RWPE1 (cell line): ENCODE measurements around the gene MEG3.

Experiments used
- CTCF ChIA-PET: fragments of 350-600 bp; sonication (Branson Sonifier 250); formaldehyde crosslinking; extraction: SDS; loops from one replicate; lab custom pipeline; 2021; lab: Yijun Ruan, JAX
- POLR2A ChIA-PET: fragments of 400-600 bp; formaldehyde crosslinking; extraction: SDS; loops from one replicate; lab custom pipeline; 2020; ENCODE audit warnings: antibody characterized with exemption; ENCODE audit not compliant: low non-redundant PET; lab: Yijun Ruan, JAX
- DNase-seq: peaks from one replicate; pipeline ENCODE4 v3.0.0; 2012; ENCODE audit warnings: low spot score
- H3K27ac ChIP-seq: fragments of 450-650 bp; 2 replicates; pipeline ENCODE4 v1.5.1; 2017
- TF ChIP-seq, protein P1 (sequence below): fragments of 450-650 bp; conservative IDR thresholded peaks from 2 replicates; pipeline ENCODE4 v1.5.1; 2017; ENCODE audit warnings: low read depth, mild to moderate bottlenecking

MEG3 gene

DNA sequence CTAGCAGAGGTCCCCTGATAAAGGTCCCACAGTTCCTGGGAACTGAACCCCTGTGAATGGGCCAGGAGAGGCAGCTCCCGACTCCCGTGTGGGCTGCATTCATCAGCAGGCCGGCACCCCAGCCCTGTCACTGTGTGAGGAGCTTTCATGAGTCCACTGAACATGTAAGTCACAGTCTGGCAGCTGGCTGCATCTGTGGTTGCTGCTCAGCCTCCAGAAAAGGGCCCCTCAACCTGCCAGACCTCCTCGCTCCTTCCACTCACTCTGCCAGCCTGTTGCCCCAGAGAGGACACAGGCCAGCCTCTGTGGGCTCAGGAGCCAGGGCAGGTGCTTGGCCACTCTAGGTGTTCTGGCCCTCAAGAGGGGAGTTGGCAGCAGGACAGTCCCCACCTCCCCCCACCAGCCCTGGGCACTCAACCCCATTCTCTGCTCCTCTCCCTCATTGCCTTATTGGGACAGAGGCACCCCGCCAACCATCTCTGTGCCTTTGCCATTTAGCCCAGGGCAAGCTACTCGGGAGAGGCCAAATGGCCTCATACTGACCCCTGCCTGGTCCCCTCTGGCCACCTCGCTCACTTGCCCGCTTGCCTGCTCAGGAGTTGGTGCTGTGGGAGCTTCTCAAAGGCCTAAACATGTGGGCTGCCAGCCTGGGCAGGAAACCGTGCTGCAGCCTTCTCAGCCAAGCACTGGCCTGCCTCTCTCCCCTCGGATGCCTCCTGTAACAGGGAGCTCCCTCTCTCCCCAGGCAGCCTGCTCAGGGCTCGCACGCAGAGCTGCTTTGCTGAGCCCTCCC is 75.7 kb downstream of the MEG3 start:
- ChIA-PET CTCF (interaction anchor here (0.6 to 0.8 kb wide), 3 partner anchors 36 to 615 kb away, joined by 3 to 6 read pairs (median 5); no protein-coding TSS in a partner anchor), POLR2A (interaction anchor here (0.5 kb wide), 1 partner anchor 462 kb away, joined by 4 read pairs; no protein-coding TSS in a partner anchor)
- TF ChIP-seq, protein P1, sequence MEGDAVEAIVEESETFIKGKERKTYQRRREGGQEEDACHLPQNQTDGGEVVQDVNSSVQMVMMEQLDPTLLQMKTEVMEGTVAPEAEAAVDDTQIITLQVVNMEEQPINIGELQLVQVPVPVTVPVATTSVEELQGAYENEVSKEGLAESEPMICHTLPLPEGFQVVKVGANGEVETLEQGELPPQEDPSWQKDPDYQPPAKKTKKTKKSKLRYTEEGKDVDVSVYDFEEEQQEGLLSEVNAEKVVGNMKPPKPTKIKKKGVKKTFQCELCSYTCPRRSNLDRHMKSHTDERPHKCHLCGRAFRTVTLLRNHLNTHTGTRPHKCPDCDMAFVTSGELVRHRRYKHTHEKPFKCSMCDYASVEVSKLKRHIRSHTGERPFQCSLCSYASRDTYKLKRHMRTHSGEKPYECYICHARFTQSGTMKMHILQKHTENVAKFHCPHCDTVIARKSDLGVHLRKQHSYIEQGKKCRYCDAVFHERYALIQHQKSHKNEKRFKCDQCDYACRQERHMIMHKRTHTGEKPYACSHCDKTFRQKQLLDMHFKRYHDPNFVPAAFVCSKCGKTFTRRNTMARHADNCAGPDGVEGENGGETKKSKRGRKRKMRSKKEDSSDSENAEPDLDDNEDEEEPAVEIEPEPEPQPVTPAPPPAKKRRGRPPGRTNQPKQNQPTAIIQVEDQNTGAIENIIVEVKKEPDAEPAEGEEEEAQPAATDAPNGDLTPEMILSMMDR = no peak
- no peak overlapping the region for H3K27ac ChIP-seq
- no peak for DNase-seq

DNA sequence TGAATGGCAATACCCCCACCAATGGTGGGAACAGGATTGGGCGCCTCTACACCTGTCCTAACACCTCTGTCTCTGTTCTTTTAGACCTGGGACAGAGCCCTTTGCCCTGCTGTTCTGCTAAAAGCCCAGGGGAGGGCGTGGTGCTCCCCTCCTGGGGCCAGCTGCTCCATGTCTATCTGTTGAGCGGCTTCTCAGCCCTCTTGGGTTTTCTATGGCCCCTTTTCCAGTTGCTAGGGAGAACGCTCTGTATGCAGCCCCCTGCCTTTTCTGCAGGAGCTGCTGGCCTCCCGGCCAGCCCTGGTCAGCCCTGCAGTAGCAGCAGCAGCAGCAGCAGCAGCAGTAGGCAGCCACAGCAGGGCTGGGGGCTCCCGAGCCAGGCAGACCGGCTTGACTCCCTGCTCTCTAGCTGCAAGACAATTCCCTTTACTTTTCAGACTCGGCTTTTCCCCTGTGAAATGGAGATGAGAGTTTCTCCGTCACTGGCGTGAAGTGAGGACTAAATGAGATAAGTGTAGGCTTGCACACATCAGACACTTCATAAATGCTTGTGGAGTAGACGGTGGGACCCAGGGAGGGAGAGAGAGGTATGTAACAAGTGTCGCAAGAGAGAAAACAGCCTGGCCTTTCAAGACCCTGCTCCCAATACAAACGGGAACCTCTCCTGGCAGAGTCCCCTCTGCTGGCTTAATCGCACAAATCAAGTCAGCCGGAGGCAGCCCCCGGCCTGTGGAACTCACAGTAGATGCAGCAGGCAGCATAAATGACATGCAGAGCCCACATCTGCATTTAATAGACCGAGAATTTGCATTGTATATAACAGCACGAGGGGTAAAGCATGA is 76.6 kb downstream of the MEG3 start:
- TF ChIP-seq, protein P1 = no peak
- POLR2A ChIA-PET = interaction anchor here (0.6 kb wide), 1 partner anchor 485 kb away, joined by 4 read pairs; no protein-coding TSS in a partner anchor
- CTCF ChIA-PET = no interaction called here
- DNase-seq = no peak
- H3K27ac ChIP-seq = no peak overlapping the region

DNA sequence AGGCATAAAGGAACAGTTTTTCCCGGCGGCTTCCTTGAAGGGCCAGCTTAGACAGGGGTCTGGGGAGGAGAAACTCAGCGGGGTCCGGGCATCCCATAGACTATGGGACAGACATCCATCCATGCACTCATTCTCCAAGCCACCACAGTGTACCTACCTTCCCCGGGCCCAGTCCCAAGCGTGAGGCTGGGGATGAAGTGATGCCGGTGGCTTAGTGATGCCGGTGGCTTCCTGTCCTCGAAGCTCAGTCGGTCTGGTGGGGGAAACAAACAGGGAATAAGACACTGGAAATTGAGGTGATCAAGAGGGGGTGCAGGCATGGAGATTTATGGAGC is 77.2 kb downstream of the MEG3 start:
- TF ChIP-seq, protein P1 = no peak
- DNase-seq = no peak
- no peak overlapping the region for H3K27ac ChIP-seq
- POLR2A ChIA-PET = interaction anchor here (0.6 kb wide), 1 partner anchor 485 kb away, joined by 4 read pairs; no protein-coding TSS in a partner anchor
- CTCF ChIA-PET = no interaction called here

DNA sequence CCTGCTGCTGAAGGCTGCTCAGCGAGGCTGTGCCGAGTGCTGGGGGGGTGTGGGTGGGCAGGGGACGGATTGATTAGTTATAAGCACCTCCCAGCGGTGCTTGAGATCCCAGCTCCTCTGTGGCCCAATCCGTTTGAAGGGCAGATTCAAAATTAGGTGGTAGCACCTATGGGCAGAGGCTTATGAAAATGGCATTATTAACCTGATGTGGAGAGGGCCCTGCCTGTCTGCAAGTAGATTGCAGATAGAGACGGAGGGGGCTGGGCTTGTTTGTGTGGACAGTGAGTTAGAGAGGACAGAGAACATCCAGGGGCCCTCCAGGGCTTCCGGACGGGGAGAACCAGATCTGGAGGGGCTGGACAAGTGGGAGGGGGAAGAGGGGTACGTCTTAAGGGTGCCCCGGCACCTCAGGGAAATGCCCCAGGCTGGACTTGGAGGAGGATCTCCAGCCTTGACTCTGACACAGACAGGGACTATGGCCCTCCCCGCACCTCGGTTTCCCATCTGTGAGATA is 77.8 kb downstream of the MEG3 start, which contains the start of gene RTL1:
Gene RTL1 (minus strand): TSS at position 51 of the 514 bp plus-strand sequence. CDS start 18,934 bp downstream, outside the sequence.
- ChIA-PET POLR2A (no interaction called here), CTCF (no interaction called here)
- no peak for DNase-seq
- H3K27ac ChIP-seq = no peak within 1 kb of the TSS
- TF ChIP-seq, protein P1 = no peak

DNA sequence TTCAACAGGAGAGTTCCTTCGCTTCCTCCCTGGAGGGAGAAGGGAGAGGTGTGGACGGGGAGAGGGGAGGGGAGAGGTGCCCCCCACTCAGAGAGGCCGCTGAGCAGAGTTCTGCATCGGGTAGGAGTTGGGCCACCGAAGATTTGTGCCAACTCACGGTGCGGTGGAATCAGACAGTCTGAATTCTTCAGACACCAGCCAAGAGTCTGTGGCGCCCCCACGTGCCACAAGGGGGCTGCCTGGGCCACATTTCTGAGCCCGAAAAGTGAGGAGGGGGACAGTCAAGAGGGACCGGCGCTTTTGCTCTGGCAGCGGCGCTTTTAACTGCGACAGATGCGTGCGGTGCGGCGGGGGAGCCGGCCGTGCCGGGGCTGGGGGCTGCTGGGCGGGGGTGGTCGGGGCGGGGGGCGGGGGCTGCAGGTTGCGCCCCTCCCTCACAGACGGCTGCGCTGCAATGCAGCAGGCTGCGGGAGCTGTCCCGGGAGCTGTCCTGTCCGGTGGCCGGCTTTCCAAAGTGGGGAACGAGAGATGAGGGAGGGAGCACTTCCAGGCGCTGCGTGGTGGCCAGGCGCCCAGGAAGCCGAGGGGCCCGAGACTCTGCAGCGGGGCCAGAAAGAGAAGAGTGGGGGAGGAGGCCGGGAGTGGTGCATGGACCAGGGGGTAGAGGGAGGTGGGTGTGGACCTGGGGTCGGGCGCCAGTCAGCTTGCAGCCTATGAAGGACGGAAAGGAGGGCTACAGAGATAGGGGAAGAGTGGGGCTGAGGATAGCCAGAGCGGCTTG is 78.6 kb downstream of the MEG3 start:
- DNase-seq = no peak
- TF ChIP-seq, protein P1 = no peak
- ChIA-PET POLR2A (no interaction called here), CTCF (no interaction called here)
- no peak overlapping the region for H3K27ac ChIP-seq
